ENCODE results near the gene SPIRE2. TPM values are rescaled to one million over a fixed set of nuclear protein-coding genes. Genes with fewer than 3 reads are reported as not detected.
"Not testable (repeated sequence)": the region's sequence is repeated elsewhere in the genome, so short reads cannot be mapped to it uniquely, and the experiment has no call there.

Gene SPIRE2, protein sequence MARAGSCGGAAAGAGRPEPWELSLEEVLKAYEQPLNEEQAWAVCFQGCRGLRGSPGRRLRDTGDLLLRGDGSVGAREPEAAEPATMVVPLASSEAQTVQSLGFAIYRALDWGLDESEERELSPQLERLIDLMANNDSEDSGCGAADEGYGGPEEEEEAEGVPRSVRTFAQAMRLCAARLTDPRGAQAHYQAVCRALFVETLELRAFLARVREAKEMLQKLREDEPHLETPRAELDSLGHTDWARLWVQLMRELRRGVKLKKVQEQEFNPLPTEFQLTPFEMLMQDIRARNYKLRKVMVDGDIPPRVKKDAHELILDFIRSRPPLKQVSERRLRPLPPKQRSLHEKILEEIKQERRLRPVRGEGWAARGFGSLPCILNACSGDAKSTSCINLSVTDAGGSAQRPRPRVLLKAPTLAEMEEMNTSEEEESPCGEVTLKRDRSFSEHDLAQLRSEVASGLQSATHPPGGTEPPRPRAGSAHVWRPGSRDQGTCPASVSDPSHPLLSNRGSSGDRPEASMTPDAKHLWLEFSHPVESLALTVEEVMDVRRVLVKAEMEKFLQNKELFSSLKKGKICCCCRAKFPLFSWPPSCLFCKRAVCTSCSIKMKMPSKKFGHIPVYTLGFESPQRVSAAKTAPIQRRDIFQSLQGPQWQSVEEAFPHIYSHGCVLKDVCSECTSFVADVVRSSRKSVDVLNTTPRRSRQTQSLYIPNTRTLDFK
- total RNA-seq (2014; rRNA removed; shearing (Covaris generic); ENCODE audit: low replicate concordance) = 6.0 and 13.1 TPM in 2 replicates

GRCh38 chr16:89828199-89828869 is at the start of gene SPIRE2:
Gene SPIRE2, plus strand, starts transcription at chr16:89828475. Its CDS starts 76 bp downstream, at chr16:89828551.
- in situ Hi-C loops (cut with HindIII; ENCODE audit: low pct_unique_long_range_greater_than_20kb, low sequenced_read_pairs) = no loop called here
- DNase-seq (ENCODE audit: low read depth) = peak; percentile 60

DNA sequence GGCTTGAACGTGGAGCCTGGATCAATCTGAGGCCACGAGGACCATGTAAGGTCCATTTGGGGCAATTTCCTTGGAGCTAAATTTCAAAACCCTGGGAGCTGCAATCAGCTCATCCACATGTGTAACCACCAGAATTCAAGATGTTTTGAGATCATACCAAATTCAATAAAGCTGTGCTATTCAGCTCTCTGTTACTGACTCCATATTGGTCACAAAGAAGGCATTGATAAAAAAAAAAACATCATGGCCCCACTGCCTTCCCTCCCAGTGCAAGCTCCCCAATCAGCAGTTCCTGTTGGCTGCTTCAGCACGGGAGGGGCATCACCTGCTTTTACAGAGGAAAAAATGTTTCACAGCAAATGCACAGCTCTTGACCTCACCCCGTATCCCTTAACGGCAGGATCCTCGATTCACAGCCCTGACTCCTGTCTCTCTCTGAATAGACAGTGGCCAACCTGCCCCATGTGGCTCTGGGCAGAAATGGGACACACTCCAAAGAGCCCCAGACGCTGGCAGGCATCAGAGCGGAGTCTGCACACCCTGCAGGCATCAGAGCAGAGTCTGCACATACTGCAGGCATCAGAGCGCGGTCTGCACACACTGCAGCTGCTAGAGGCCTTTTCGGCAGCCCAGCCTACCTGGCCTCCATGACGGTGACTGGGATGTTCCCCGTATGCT is 48.9 kb upstream of the SPIRE2 start:
- DNase-seq (ENCODE audit: low read depth) = no peak
- in situ Hi-C loops (cut with HindIII; ENCODE audit: low pct_unique_long_range_greater_than_20kb, low sequenced_read_pairs) = no loop called here

DNA sequence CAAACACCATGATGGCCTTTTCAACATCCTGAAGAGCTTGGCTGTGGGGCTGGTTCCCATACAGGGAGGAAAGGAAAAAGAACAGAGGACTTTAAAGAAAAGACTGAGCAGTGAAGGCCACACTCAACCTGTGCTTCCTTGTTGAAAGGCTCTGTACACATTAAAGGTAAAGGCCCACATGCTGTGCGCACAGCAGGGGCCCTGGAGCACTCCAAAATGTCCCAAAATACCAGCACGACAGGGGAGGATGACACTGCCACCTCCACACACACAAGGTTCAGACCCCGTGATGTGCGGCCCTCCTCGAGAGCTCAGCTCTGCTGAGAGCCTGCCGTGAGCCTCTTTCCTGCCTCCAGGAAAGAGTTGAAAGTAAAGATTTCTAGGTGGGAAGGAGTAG is 48.4 kb upstream of the SPIRE2 start:
- DNase-seq (ENCODE audit: low read depth) = no peak
- in situ Hi-C loops (cut with HindIII; ENCODE audit: low pct_unique_long_range_greater_than_20kb, low sequenced_read_pairs) = no loop called here

DNA sequence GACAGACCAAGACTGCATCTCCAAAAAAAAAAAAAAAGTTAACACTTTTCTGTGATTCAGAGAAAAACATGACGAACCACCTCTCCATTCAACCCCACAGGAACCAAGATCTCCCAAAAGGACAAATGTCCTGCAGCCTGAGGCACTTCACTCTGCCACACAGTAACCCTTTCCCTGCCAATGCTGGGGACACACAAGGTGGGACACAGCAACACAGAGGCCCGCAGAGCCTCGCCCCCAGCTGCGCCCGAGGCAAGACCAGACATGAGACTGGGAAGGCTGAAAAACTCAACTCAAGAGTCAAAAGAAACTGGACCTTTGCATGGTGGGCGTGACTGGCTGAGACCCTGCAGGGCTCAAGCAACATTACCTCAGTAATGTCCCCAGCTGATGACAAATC is 45.8 kb upstream of the SPIRE2 start:
- DNase-seq (ENCODE audit: low read depth) = no peak
- in situ Hi-C loops (cut with HindIII; ENCODE audit: low pct_unique_long_range_greater_than_20kb, low sequenced_read_pairs) = no loop called here

DNA sequence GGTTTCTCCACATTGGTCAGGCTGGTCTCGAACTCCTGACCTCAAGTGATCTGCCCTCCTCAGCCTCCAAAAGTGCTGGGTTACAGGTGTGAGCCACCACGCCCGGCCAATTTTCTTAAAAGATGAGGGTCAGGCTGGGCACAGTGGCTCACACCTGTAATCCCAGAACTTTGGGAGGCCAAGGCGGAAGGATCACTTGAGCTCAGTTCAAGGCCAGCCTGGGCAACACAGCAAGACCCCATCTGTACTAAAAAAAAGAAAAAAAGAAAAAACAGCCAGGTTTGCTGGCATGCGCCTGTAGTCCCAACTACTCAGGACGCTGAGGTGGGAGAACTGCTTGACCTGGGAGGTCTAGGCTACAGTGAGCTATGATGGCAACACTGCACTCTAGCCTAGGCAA is 44.3 kb upstream of the SPIRE2 start:
- DNase-seq (ENCODE audit: low read depth); in situ Hi-C loops (cut with HindIII; ENCODE audit: low pct_unique_long_range_greater_than_20kb, low sequenced_read_pairs): not testable (repeated sequence)

GRCh38 chr16:89784406-89784805 is 43.9 kb upstream of the SPIRE2 start:
- no peak for DNase-seq (ENCODE audit: low read depth)
- in situ Hi-C loops (cut with HindIII; ENCODE audit: low pct_unique_long_range_greater_than_20kb, low sequenced_read_pairs) = no loop called here

DNA sequence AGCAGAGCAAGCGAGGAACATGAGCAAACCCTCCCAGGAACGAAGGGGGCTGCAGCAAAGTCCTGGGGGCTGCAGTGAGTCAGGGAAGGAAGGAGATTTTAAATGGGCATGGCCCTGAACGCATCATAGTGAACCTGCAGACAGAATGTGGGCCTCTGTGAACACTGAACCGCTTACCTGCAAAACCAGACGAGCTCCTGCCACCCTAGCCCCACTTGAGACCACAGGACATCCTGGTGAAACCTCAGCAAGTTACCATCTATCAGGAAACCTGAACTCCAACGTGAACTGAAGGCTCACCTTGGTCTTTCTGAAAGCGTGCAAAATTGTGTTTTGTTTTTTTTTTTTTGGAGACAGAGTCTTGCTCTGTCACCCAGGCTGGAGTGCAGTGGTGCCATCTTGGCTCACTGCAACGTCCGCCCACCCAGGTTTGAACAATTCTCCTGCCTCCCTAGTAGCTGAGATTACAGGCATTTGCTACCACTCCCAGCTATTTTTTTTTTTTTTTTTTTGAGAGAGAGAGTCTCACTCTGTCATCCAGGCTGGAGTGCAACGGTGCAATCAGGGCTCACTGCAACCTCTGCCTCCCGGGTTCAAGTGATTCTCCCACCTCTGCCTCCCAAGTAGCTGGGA is 42.6 kb upstream of the SPIRE2 start:
- DNase-seq (ENCODE audit: low read depth) = no peak
- in situ Hi-C loops (cut with HindIII; ENCODE audit: low pct_unique_long_range_greater_than_20kb, low sequenced_read_pairs) = no loop called here

GRCh38 chr16:89786474-89787364 is 41.6 kb upstream of the SPIRE2 start:
- in situ Hi-C loops (cut with HindIII; ENCODE audit: low pct_unique_long_range_greater_than_20kb, low sequenced_read_pairs) = no loop called here
- DNase-seq (ENCODE audit: low read depth) = no peak

- DNase-seq (ENCODE audit: low read depth) = no peak
- in situ Hi-C loops (cut with HindIII; ENCODE audit: low pct_unique_long_range_greater_than_20kb, low sequenced_read_pairs) = no loop called here
Observed at GRCh38 chr16:89787365-89787805, 40.9 kb upstream of the SPIRE2 start.

GRCh38 chr16:89791278-89791995 is 36.8 kb upstream of the SPIRE2 start:
- in situ Hi-C loops (cut with HindIII; ENCODE audit: low pct_unique_long_range_greater_than_20kb, low sequenced_read_pairs) = no loop called here
- DNase-seq (ENCODE audit: low read depth) = no peak

GRCh38 chr16:89793092-89793491 is 35.2 kb upstream of the SPIRE2 start:
- in situ Hi-C loops (cut with HindIII; ENCODE audit: low pct_unique_long_range_greater_than_20kb, low sequenced_read_pairs) = not testable (repeated sequence)

GRCh38 chr16:89793955-89794354 is 34.3 kb upstream of the SPIRE2 start:
- DNase-seq (ENCODE audit: low read depth) = no peak
- in situ Hi-C loops (cut with HindIII; ENCODE audit: low pct_unique_long_range_greater_than_20kb, low sequenced_read_pairs) = no loop called here

More at GRCh38 chr16:89793092-89793491, 35.2 kb upstream of the SPIRE2 start:
- DNase-seq (ENCODE audit: low read depth) = peak; percentile 22

- DNase-seq (ENCODE audit: low read depth) = no peak
- in situ Hi-C loops (cut with HindIII; ENCODE audit: low pct_unique_long_range_greater_than_20kb, low sequenced_read_pairs) = no loop called here
Observed at GRCh38 chr16:89795676-89796075, 32.6 kb upstream of the SPIRE2 start.

- DNase-seq (ENCODE audit: low read depth) = no peak
- in situ Hi-C loops (cut with HindIII; ENCODE audit: low pct_unique_long_range_greater_than_20kb, low sequenced_read_pairs) = no loop called here
Observed at GRCh38 chr16:89796104-89796503, 32.2 kb upstream of the SPIRE2 start.

- no peak for DNase-seq (ENCODE audit: low read depth)
- in situ Hi-C loops (cut with HindIII; ENCODE audit: low pct_unique_long_range_greater_than_20kb, low sequenced_read_pairs) = no loop called here
Observed at GRCh38 chr16:89798126-89798525, 30.1 kb upstream of the SPIRE2 start.

DNA sequence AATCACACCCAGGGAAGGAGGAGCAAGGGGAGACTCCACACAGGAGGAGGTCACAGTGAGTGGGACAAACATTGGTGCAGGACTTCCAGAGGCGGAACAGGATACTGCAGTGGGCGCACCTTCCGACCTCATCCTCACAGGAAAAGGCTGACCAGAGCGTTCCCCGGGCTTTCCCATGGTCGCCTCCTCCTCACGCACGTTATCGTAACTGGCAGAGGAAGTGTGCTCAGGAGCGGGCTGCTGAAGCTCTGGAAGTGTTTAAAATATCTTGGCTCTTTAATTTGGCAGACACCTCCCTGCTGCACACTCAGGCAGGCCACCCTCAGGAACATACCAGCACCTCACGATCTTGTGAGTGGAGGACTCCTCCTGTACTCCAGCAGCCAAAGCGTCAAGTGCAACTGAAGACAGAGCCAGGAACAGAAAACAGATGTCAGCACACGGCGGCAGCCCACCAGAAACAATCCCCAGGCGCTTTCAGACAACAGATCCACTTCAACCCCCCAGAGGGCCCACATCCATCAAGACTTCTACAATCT is 29.4 kb upstream of the SPIRE2 start:
- no peak for DNase-seq (ENCODE audit: low read depth)
- in situ Hi-C loops (cut with HindIII; ENCODE audit: low pct_unique_long_range_greater_than_20kb, low sequenced_read_pairs) = no loop called here
